Limb (tissue), 2 donors: Measurements from ENCODE around the gene ALK.

Experiments used
- DNase-seq, 2 donors: peaks; one replicate each; pipeline ENCODE4 v3.0.0-alpha.2; 2016; ENCODE audit errors: extremely low spot score in 2 of 2

The ALK gene

DNA sequence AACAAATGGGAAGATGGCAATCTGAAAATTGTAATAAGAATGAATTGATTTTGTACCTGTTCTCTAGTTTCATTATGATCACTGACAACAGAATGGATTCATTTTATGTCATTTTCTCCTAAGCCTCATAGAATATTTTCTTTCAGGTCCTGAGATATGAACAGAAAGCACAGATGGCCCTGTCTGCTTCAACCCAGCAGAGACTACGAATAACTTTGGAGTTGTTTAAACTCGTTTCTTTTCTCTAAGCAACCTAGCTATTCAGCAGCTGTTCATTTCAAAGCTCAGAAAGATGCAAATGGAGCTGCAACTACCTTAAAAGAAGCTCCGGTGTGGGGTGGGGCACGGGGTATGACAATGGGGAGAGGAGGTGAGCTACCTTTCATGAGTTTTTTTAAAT lies 124.9 kb downstream of the ALK start:
- DNase-seq: no peak

DNA sequence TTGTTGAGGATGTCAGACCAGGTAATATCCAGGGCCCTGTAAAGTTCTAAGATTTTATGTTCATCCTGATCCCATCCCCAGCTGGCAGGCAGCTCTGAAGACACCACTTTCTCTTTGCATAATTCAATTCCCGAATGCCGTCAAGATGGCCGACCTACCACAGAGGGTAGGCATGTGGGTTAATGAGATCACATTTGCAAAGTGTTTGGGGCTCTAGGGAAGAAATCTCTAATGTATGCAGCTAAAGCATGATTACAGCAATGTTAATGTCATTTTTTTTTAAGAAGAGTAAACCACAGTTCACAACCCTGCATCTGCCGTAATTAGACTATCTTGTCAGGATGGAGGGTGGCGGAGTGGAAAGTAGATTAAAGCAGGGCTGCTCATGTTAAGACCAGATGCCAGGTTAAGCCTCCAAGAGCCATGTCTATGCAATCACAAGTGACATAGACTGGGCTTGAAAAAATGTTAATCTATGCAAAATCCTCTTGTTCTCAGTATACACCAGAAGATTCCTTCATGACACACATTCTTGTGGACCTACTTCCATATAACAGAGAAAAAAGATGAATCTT lies 131.4 kb downstream of the ALK start:
- DNase-seq: no peak

DNA sequence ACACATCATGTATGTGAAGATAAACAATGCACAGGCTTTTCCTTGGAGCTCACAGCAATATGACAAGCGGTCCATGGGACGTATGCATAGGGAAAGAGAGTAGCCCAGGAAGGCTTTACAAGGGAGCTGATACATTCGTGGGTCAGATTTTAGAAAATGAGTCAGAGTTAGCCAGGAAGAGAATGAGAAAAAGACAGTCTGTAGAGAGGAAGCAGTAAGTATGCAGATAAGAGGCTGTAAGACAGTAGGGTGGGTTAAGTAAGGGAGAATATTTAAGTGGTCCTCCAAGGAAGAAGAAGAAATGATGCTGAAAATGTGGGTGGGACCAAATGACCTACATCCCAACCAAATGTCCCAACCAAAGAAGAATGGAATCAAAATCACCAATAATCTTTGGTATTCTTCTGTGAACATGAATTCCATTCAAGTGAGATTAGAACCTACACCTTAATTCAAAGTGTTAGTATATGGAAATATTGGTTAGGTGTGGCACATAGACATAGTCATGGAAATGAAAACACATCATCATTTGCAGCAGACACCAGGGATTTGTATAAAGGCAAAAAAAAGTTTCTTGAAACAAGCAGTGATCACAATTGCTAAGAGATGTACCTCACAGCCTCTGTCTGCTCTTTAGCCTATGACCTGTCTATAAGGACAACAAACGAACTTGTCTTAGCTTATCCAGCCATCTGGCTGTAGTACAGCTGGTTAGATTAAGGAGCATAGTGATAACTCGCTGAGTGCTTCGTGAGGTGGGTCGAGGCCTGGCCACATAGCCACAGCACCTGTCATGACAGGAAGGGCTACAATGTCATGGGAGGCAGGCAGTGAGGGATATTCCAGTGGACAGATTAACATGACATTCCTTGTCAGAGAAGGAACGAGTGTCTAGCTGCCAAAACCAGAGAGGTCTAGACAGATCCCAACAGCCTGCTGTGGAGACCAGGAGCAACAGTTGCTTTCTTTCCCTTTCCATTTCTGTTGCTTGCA lies 133.6 kb downstream of the ALK start:
- DNase-seq: no peak

DNA sequence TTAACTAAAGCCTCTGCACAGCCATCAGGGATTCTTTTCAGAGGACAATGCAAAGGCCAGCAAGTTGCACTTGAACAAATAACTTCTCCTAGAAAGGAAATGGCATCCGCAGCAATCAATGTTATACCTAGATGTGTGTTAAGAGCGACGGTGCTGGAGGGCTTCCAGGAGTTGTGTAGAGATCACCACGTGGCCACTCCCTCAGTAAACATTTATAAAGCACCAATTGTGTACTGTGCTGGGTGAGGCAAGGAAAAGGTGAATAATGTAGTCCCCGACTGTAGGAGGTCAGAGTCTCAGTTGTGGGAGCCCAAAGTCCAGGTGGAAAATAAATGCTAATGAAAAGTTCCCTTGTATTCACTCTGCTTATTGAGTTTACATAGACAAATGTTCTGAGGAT lies 135.0 kb downstream of the ALK start:
- no peak for DNase-seq

DNA sequence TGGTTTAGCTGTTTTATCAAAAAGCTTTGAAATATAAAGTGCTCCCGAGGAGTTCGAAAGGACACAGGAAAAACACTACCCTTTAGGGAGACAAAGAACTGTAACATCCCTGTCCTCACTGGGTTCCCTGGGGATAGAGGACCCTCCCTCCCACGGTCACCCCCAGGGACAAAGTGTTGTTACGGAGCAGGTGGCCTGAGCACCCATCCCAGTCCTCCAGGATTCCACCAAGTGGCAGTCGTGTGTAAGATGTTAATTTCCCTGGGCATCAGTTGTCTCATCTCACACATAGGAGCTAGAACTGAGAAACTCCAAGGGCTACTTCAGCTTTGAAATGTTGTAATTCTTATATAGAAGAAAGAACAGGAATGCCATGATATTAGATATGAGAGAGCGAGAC lies 137.7 kb downstream of the ALK start:
- DNase-seq: no peak

DNA sequence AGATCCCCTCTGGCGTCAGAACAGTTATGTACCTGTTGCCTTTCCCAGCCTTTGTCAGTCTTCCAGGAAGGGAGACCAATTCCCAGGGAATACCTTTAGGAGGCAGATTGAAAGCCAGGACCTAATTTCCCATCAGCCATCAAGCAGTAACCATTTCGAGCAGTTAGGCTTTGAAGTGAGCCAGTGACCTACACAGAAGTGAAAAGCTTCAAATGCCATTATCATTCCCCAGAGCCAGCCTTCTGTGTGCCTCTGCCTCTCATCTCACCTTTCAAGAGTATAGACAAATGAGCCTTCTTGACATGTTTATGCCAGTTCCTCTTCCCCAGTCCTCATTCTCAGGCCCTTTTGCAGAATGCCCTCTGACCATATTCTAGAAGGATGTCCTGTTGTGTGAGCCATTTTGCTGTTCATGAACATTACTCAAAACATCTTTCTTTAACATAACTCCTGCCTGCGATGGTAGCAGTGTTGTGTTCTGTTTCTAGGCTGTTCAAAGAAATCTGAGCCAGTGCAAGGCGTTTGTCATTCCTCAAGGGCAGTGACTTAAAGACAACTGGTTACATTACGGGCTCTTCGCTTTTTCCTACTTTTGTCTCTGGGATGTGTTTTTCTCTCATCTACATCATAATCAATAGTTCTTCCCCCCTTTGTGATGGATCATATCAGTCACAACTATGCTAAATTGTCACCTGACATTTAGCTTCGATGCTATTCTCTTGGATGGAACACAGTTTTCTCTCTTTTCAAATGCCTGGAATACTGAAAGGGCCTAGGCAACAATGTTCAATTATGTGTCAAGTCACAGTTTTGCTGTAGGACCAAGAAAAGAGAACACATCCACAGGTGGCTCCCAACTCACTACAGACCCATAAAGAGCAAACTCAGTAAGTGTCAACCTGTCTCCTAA lies 138.6 kb downstream of the ALK start:
- DNase-seq: no peak

DNA sequence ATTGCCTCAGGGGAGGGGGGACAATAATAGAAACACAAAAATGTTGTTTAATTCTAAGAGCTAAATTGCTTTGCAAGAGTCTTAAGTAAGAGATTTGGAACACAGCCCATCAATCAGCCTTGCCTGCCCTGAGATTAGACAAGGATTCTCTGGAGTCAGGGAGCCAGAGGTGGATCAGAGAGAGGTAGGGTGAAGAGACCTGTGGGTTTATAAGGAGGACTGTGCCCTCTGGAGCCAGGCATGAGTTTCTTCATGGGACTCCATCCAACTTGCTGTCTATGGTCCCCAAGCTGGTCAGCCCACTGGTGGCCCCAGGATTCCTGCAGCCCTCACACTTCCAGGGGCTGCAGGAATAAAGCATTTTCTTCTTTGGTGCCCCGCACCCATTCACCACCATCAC lies 139.3 kb downstream of the ALK start:
- DNase-seq: no peak

DNA sequence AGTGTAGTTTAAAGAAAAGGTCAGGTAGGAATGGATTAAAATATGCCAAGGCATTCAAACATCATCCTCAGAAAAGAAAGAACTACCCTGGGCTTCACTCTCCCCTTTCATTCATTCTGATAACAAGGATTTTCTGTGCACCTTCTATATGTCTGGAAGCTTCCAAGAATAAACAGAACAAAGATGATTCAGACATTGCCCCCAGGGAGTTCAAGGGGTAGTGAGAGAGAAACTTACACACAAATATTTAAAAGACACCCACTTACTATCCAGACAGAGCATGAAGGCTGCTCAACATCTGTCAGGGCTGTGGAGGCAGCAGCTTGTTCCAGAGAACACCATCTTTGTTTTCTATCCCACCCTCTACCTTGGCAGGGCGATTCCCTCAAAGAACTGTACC lies 140.5 kb downstream of the ALK start:
- no peak for DNase-seq

DNA sequence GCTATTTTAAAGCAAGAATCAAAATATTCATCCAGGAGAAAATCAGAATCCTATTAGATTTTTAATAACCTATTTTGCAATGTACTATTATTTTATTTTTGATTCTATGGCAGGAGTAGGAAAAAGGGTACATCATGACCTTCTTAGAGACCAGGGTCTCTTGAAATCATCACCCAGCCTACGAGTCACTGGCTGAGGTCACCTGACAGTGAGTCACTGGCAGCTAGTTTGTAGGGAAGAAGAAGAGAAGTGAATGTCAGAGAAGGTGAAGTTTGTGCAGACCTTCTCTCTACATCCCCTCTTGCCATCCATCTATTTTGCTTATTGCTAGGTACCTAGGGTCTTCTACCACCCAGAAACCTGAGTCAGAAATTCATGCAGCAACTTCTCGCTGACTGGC lies 144.2 kb downstream of the ALK start:
- DNase-seq: no peak

DNA sequence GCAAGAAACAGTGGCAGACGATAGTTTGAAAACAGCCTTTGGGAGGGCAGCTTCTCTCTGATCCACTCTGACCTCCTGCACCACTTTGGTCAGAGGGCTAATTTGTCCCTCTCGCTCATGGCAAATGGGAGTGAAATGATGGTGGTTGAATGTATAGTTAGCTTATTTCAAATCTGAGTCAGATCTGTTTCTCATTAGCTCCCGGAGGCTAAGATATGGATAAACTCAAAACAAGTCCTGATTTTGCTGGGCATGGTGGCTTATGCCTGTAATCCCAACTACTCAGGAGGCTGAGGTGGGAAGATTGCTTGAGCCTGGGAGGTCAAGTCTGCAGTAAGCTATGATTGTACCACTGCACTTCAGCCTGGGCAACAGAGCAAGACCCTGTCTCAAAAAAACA lies 145.0 kb downstream of the ALK start:
- DNase-seq: no peak

DNA sequence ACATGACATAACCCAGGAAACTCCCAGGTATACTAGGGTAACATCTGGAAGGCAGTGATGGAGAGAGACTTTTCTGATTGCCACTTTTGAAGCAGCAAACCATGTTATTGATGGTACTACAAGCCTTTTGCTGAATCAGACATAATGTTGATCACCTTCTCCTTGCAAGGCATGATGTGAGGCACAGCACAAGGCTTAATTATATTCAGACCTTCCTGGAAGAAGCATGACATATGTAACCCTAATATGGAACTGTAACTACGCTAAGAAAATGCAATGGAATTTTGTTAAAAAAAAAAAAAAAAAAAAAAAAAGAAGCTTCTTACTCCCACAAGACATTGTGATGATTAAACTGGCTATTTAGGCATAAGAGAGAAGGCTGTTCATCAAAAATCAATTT lies 145.4 kb downstream of the ALK start:
- no peak for DNase-seq

DNA sequence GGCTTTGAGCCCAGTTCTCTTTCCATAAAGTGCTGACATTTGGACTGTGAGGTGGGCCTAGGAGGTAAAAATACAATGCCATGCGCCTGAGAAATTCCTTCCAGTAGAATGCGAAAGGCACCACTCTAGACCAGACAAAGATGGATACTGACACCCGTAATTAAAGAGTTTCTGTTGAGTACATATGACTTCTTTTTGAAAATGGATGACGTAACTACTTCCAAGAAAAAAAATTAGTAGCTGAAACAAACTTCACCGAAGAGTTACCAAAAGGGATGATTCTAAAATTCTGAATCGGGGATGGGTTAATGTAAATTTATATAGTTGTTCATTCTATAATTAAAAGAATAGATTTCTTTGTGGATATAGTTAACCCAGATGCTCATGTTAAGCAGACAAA lies 146.8 kb downstream of the ALK start:
- DNase-seq: no peak

DNA sequence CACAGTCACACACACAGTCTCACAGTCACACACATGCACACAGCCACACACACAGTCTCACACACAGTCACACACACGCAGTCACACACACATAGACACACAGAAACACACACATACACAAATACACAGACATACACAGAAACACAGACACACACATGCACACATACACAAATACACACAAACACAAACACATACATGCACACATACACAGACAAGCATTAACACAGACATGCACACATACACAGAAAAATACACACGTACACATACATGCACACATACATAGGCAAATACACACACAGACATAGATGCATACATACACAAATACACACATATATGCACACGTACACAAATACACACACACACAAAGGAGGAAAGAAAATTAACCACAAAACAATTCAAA lies 150.5 kb downstream of the ALK start:
- no peak for DNase-seq

DNA sequence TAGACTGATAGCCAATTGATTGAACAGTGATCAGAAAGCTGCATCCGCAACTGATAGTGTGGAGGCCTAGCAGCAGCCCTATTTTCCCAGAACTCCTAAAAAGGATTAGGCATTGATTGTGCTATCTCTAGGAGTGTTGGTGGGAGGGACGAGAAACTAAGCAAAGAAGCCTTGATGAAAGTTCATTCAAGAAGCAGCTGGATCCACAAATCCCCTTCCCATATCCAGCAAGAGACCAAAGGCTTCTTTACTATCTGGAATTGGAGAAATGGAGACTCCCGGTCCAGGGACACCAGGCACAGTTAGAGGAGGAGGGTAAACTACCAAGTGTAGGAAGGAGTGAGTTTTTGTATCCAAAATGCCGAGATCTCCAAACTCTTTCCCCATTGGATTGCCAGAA lies 151.5 kb downstream of the ALK start:
- DNase-seq: no peak

DNA sequence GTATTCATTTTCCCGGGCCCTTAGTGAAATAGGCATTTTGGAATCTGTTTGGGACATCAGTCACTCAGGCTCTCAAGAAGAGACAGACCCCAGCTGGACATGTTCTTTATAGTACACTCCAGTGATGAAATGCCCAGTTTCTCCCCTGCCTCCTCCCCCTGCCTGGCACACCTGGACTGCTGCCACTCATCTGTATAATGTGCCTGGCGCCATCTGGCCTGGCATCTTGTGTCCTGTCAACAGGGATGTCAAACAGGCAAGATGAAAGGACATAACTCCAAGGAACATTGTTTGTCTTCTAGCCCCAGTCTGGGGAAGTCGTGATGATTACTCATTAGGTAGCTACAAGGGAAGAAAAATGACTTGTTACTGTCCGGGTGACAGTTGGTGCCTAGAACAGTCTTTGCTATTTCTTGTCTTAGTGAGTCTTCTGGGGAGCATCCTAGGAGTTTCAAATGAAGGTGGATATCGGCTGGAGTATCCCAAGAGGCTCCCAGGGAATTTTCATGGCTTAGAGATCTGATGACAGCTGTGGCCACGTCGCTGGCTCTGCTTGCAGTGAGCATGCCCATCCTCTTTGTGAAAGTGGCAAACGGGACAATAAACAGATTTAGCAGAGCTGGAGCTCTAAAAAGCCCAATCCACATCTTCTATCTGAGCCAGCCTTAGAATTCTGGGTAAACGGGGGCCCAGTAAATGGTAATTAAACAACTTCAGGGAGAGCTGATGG lies 153.6 kb downstream of the ALK start:
- no peak for DNase-seq

DNA sequence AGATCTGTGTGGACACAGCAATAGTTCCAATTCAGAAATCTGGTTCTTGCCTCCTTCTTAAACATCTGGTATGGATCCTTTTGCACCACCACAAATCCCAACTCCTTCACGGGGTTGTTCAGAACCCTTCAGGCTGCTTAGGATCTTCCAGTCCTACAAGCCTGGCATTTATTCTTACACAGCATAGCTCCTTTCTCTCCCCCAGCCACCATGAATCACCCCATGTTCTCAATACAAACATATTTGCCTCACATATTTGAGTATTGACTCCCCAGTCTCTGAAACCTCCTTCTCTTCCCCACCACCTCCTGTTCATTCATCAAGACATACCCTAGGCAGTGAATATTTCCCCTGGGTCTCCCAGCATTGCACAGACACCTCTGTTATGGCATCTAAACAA lies 155.2 kb downstream of the ALK start:
- no peak for DNase-seq

DNA sequence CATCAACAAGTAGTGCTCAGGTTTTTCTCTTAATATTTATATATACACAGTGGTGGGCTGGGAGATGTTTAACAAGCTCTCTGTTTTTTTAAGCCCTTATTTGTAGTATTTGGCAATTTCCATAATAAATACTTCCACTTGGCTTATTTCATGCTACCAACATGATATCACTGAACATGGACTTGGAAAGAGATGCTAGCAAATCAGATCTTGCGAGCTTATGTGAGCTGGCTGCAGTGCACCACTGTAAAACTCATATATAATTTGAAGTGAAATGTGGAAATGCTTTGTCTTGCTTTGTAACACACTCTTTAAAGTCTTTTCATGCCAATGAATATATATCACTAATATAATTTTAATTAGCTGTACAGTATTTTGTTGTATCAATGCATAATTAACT lies 155.7 kb downstream of the ALK start:
- peak in 1 of 2 donors; percentile 42 for DNase-seq

DNA sequence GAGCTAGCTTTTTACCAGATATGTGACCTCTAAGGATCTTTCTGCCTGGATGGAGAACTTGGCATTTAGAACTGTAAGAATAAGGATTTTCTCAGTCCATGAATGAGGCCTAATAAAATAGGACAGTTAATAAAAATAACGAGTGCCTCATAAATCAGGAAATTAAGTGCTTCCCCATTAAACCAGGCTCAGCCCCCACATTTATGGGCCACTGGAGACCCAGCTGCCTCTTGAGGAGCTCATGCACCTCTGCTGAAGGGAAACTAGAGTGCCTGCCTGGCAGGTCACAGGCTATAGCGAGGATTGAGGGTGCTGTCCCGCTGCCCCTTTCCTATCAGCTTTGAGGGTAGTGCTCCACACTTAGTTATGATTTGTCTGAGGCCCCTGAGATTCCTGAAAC lies 158.0 kb downstream of the ALK start:
- no peak for DNase-seq

DNA sequence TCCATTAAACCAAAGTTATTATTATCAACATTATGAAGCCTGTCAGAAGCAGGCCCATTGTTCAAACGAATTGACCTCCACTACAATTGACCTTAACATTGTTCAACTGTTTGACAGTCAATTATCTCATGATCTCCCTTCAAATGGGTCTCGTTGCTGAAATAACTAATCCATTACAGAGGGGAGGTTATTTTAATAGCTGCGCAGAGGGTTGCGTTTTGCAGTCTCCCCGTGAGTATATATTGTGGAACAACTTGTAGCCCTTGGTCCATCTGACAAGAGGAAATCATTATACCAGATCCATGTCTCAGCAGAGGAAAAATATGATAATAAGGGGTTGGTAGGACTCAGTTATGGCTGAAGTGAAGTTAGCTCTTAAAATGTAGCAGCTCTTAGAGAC lies 159.1 kb downstream of the ALK start:
- no peak for DNase-seq

DNA sequence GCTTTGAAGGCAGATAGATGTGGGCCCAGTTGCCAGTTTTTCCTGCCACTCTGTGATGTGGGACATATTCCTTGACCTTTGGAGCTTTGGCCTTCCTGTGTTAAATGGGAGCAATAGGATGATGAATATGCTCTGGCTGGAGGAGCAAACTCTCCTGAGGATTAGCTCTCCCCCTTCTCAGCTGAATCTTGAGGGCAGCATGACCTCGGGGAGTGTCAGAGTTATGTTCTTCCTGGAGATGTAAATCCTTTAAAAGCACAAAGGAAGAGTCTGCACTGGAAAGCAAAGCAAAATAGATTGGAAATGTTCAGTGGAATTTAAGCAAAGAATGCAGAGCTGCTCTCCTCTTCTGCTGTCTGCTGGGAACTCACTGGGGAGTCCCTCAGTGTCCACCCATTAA lies 160.1 kb downstream of the ALK start:
- DNase-seq: no peak

DNA sequence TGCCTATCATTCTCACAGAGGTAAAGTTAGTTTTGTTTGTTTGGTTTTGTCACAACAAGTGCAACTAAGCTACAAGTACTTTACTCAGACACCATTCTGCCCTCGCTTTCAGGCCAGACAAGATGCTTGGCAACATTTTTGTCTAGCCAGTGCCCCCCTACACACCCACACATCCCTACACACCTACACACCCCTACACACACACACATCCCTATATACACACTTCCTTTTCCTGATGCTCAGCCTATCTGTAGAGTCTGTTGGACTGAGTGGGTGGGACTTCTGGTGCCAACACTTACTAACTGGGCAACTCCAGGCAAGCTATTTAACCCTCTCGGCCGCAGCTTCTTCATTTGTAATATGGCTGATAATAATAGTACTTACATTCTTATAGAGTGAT lies 161.4 kb downstream of the ALK start:
- DNase-seq: no peak
